ENCODE results near the gene IL4R.

The IL4R gene

DNA sequence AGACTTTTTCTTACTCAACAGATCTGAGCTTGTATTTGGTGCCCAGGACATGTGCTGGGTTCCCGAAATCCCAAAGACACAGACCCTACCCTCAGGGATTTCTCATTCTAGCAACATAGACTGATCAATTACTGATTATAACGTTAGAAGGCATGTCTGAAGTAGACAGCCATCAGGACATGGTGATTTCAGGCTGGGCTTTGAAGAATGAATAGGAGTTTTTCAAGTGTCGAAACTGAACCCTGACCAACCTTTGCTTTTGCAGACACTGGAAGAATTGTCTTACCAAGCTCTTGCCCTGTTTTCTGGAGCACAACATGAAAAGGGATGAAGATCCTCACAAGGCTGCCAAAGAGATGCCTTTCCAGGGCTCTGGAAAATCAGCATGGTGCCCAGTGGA lies 48.2 kb downstream of the IL4R start:
- DNase-seq (ENCODE audit: low spot score), result no peak

DNA sequence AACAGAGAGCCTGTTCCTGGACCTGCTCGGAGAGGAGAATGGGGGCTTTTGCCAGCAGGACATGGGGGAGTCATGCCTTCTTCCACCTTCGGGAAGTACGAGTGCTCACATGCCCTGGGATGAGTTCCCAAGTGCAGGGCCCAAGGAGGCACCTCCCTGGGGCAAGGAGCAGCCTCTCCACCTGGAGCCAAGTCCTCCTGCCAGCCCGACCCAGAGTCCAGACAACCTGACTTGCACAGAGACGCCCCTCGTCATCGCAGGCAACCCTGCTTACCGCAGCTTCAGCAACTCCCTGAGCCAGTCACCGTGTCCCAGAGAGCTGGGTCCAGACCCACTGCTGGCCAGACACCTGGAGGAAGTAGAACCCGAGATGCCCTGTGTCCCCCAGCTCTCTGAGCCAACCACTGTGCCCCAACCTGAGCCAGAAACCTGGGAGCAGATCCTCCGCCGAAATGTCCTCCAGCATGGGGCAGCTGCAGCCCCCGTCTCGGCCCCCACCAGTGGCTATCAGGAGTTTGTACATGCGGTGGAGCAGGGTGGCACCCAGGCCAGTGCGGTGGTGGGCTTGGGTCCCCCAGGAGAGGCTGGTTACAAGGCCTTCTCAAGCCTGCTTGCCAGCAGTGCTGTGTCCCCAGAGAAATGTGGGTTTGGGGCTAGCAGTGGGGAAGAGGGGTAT lies 48.9 kb downstream of the IL4R start:
- no peak for DNase-seq (ENCODE audit: low spot score)

GRCh38 chr16:27363246-27363632 lies 49.5 kb downstream of the IL4R start:
- no peak for DNase-seq (ENCODE audit: low spot score)

DNA sequence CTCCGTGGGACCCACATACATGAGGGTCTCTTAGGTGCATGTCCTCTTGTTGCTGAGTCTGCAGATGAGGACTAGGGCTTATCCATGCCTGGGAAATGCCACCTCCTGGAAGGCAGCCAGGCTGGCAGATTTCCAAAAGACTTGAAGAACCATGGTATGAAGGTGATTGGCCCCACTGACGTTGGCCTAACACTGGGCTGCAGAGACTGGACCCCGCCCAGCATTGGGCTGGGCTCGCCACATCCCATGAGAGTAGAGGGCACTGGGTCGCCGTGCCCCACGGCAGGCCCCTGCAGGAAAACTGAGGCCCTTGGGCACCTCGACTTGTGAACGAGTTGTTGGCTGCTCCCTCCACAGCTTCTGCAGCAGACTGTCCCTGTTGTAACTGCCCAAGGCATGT lies 50.0 kb downstream of the IL4R start:
- no peak for DNase-seq (ENCODE audit: low spot score)

DNA sequence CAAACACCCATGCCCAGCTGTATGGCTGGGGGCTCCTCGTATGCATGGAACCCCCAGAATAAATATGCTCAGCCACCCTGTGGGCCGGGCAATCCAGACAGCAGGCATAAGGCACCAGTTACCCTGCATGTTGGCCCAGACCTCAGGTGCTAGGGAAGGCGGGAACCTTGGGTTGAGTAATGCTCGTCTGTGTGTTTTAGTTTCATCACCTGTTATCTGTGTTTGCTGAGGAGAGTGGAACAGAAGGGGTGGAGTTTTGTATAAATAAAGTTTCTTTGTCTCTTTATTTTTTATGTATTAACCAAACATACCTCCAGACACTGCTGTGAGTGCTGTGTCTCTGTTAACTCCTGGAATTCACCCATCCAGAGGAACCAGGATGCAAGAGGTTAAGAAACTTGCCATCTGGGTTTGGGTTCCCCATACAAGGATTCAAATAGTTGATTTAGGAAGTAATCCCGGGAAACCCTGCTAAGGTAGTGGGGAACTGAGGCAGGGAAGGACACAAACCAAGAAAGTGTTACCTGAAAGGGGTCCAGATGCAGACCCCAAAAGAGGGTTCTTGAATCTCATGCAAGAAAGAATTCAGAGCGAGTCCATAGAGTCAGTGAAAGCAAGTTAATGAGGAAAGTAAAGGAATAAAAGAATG lies 50.8 kb downstream of the IL4R start:
- DNase-seq (ENCODE audit: low spot score), result peak; percentile 8

GRCh38 chr16:27365142-27366089 lies 51.6 kb downstream of the IL4R start:
- DNase-seq (ENCODE audit: low spot score), result peak; percentile 8

- no peak for DNase-seq (ENCODE audit: low spot score)
Measured at GRCh38 chr16:27366687-27367460, 53.1 kb downstream of the IL4R start.

- peak; percentile 70 for DNase-seq (ENCODE audit: low spot score)
Measured at GRCh38 chr16:27367461-27368357, 53.9 kb downstream of the IL4R start.

DNA sequence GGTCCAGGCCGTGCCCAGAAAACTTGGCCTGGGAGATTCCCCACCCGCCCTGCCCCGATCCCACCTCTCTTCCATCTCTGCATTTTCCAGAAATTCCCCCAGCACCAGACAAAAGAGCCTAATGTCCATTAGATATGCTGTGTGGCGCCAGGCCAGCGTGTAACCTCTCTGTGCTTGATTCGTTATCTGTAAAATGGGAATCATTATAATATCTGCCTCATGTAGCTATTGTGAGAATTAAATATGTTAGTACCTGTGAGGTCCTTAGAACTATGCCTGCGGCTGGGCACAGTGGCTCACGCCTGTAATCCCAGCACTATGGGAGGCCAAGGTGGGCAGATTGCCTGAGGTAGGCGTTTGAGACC lies 54.6 kb downstream of the IL4R start:
- no peak for DNase-seq (ENCODE audit: low spot score)

- no peak for DNase-seq (ENCODE audit: low spot score)
Measured at GRCh38 chr16:27369806-27370205, 56.0 kb downstream of the IL4R start.

DNA sequence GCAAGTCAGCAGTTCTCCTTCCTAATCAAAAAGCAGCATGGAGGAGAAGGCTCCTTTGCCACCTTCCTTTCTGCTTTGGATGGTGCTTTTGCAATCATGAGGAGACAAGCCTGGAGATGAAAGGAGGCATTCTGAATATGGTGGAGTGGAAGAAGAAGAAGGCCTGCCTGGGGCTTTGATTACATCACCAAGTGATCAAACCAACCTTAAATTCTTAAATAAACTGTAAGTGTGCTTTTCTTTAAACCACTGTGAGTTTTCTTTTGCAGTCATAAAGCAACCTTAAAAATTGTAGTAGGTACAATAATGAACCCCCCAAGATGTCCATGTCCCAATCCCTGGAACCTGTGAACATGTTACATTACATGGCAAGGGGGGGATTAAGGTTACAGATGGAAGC lies 56.5 kb downstream of the IL4R start:
- DNase-seq (ENCODE audit: low spot score), result no peak

GRCh38 chr16:27373312-27373711 lies 59.5 kb downstream of the IL4R start:
- DNase-seq (ENCODE audit: low spot score), result no peak

- DNase-seq (ENCODE audit: low spot score), result no peak
Measured at GRCh38 chr16:27374221-27374803, 60.5 kb downstream of the IL4R start.

GRCh38 chr16:27374804-27375425 lies 61.1 kb downstream of the IL4R start:
- DNase-seq (ENCODE audit: low spot score), result peak; percentile 84

DNA sequence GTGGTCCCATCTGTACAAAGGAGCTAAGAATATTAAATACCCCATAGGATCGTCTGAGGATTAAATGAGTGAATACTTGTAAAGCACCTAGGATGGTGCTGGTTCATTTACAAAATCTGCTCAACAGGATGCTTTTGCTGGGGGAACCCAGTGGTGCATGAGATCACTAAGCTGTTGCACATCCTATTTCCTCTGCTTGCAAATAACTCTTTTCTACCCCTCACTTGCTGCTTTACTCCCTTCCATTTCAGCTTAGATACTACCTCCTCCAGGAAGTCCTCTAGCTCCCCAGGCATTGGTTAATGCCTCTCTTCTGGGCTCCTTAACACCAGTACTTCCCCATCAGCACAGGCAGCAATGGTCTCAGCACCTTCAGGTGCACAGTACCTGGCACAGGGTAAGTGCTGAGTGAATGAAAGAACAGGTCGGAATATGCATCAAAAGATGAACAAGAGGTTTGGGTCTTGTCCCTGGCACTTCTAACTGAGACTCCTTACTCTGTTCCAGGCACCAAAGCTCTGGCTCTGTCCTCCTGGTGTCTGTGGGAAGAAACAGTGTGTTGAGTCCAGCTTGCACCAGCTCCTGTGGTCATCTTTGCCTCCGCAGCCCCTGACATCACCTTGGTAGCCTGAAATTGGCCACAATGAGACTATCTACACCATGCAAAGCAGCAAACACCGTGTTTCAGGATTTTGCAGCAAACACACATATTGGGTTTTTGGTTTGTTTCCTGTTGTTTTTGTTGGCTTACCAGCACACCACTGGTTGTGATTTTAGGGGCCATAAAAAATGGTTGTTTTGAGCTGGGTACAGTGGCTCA lies 64.1 kb downstream of the IL4R start:
- no peak for DNase-seq (ENCODE audit: low spot score)

- no peak for DNase-seq (ENCODE audit: low spot score)
Measured at GRCh38 chr16:27378871-27379481, 65.2 kb downstream of the IL4R start.

GRCh38 chr16:27379919-27380318 lies 66.1 kb downstream of the IL4R start:
- no peak for DNase-seq (ENCODE audit: low spot score)

DNA sequence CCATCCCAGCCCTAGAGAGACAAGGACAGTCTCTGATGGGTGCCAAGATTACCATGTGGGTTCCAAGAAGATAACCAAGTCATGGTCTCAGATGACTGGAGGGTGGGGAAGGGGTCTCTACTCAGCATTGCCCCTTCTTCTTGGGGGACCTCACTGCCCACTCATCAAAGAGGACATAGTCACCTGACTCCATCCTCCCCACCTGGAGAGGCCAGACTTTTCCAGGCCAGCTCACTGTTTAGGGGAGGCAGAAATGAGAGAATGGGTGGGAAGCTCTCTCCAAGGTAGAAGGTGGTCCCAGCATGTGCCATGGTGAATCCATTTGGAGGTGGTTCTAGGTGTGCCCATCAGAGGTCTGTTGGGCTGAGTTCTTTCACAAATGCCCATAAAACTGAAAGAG lies 67.5 kb downstream of the IL4R start:
- DNase-seq (ENCODE audit: low spot score), result no peak

Data from SW480 (cell line).